Stimulated activated naive CD8-positive, alpha-beta T cell treated with anti-CD3 and anti-CD28 coated beads, Interleukin-15, Interleukin-2, amounts not matched to agents 100 ng/mL and 50 ng/mL, for 24 hours (primary cell): Measurements from ENCODE around the gene ADAMTS8.
A peak's percentile ranks its signal among the peaks of the same experiment; 100 is the strongest.

Source experiments
- H3K27ac Mint-ChIP-seq: one replicate; pipeline ENCODE4 v1.8.0; 2021; ENCODE audit warnings: mild to moderate bottlenecking, mixed read lengths
- H3K27me3 Mint-ChIP-seq: one replicate; pipeline ENCODE4 v1.8.0; 2021; ENCODE audit warnings: mixed read lengths
- H3K36me3 Mint-ChIP-seq: one replicate; pipeline ENCODE4 v1.8.0; 2021; ENCODE audit warnings: low read depth, mixed read lengths
- H3K4me1 Mint-ChIP-seq: one replicate; pipeline ENCODE4 v1.8.0; 2021; ENCODE audit warnings: low read depth, mixed read lengths
- H3K4me3 Mint-ChIP-seq: one replicate; pipeline ENCODE4 v1.8.0; 2021; ENCODE audit warnings: mild to moderate bottlenecking, mixed read lengths
- H3K9me3 Mint-ChIP-seq: one replicate; pipeline ENCODE4 v1.8.0; 2021; ENCODE audit warnings: mixed read lengths

Gene ADAMTS8

GRCh38 chr11:130437848-130438247 is 9.4 kb upstream of the ADAMTS8 start:
- Mint-ChIP-seq H3K27me3 (peaks cover 5% of the 10 kb centered on the region), H3K36me3 (no peaks in the 10 kb centered on the region), H3K4me3 (no peak overlapping the region), H3K4me1 (peaks cover 11% of the 10 kb centered on the region), H3K27ac (no peak overlapping the region), H3K9me3 (no peaks in the 10 kb centered on the region)

- H3K27me3 Mint-ChIP-seq: peaks cover 9% of the 10 kb centered on the region
- peaks cover 11% of the 10 kb centered on the region for H3K4me1 Mint-ChIP-seq
- H3K9me3 Mint-ChIP-seq: no peaks in the 10 kb centered on the region
- no peak overlapping the region for H3K4me3 Mint-ChIP-seq
- no peak overlapping the region for H3K27ac Mint-ChIP-seq
- H3K36me3 Mint-ChIP-seq: no peaks in the 10 kb centered on the region
These were observed 7.8 kb upstream of the ADAMTS8 start for GRCh38 chr11:130436171-130436570.

GRCh38 chr11:130435671-130436070 is 7.3 kb upstream of the ADAMTS8 start:
- H3K4me1 Mint-ChIP-seq: peaks cover 11% of the 10 kb centered on the region
- peaks cover 14% of the 10 kb centered on the region for H3K27me3 Mint-ChIP-seq
- H3K4me3 Mint-ChIP-seq: no peak overlapping the region
- no peaks in the 10 kb centered on the region for H3K9me3 Mint-ChIP-seq
- no peak overlapping the region for H3K27ac Mint-ChIP-seq
- H3K36me3 Mint-ChIP-seq: no peaks in the 10 kb centered on the region

- Mint-ChIP-seq H3K9me3 (no peaks in the 10 kb centered on the region), H3K4me3 (no peak overlapping the region), H3K27me3 (peaks cover 24% of the 10 kb centered on the region), H3K4me1 (peaks cover 10% of the 10 kb centered on the region), H3K36me3 (no peaks in the 10 kb centered on the region), H3K27ac (no peak overlapping the region)
These were observed 6.3 kb upstream of the ADAMTS8 start for GRCh38 chr11:130434521-130435223.

GRCh38 chr11:130433357-130433756 is 4.9 kb upstream of the ADAMTS8 start:
- no peak overlapping the region for H3K4me3 Mint-ChIP-seq

GRCh38 chr11:130431801-130432200 is 3.4 kb upstream of the ADAMTS8 start:
- Mint-ChIP-seq H3K4me3 (no peak overlapping the region), H3K9me3 (no peaks in the 10 kb centered on the region), H3K27ac (no peak overlapping the region), H3K36me3 (no peaks in the 10 kb centered on the region), H3K4me1 (peaks cover 12% of the 10 kb centered on the region), H3K27me3 (peaks cover 41% of the 10 kb centered on the region)

More at GRCh38 chr11:130433357-130433756, 4.9 kb upstream of the ADAMTS8 start:
- peaks cover 8% of the 10 kb centered on the region for H3K4me1 Mint-ChIP-seq
- peaks cover 37% of the 10 kb centered on the region for H3K27me3 Mint-ChIP-seq
- no peaks in the 10 kb centered on the region for H3K9me3 Mint-ChIP-seq
- H3K27ac Mint-ChIP-seq: no peak overlapping the region
- no peaks in the 10 kb centered on the region for H3K36me3 Mint-ChIP-seq

- Mint-ChIP-seq H3K9me3 (no peaks in the 10 kb centered on the region), H3K27me3 (peaks cover 45% of the 10 kb centered on the region), H3K36me3 (no peaks in the 10 kb centered on the region), H3K4me3 (no peak overlapping the region), H3K4me1 (peaks cover 12% of the 10 kb centered on the region), H3K27ac (no peak overlapping the region)
These were observed 2.9 kb upstream of the ADAMTS8 start for GRCh38 chr11:130431331-130431773.

- Mint-ChIP-seq H3K4me1 (peaks cover 12% of the 10 kb centered on the region), H3K9me3 (no peaks in the 10 kb centered on the region), H3K27ac (no peak overlapping the region), H3K36me3 (no peaks in the 10 kb centered on the region), H3K4me3 (no peak overlapping the region), H3K27me3 (peaks cover 52% of the 10 kb centered on the region)
These were observed 1.6 kb upstream of the ADAMTS8 start for GRCh38 chr11:130429983-130430382.

- no peaks in the 10 kb centered on the region for H3K9me3 Mint-ChIP-seq
- H3K4me3 Mint-ChIP-seq: peak overlapping the region; percentile 64
- peaks cover 60% of the 10 kb centered on the region for H3K27me3 Mint-ChIP-seq
- H3K4me1 Mint-ChIP-seq: peaks cover 12% of the 10 kb centered on the region
- H3K36me3 Mint-ChIP-seq: no peaks in the 10 kb centered on the region
- no peak overlapping the region for H3K27ac Mint-ChIP-seq
These were observed 792 bp upstream of the ADAMTS8 start for GRCh38 chr11:130429120-130429681.

GRCh38 chr11:130427581-130428315 is 661 bp downstream of the ADAMTS8 start:
- H3K4me3 Mint-ChIP-seq: no peak overlapping the region

GRCh38 chr11:130426837-130427341 is 1.5 kb downstream of the ADAMTS8 start:
- Mint-ChIP-seq H3K9me3 (no peaks in the 10 kb centered on the region), H3K27ac (no peak overlapping the region), H3K27me3 (peaks cover 60% of the 10 kb centered on the region), H3K4me1 (peaks cover 12% of the 10 kb centered on the region), H3K4me3 (no peak overlapping the region), H3K36me3 (no peaks in the 10 kb centered on the region)

More at GRCh38 chr11:130427581-130428315, 661 bp downstream of the ADAMTS8 start:
- H3K27me3 Mint-ChIP-seq: peaks cover 61% of the 10 kb centered on the region
- H3K36me3 Mint-ChIP-seq: no peaks in the 10 kb centered on the region
- no peaks in the 10 kb centered on the region for H3K9me3 Mint-ChIP-seq
- H3K27ac Mint-ChIP-seq: no peak overlapping the region
- H3K4me1 Mint-ChIP-seq: peaks cover 12% of the 10 kb centered on the region

GRCh38 chr11:130426223-130426836 is 2.1 kb downstream of the ADAMTS8 start:
- H3K27me3 Mint-ChIP-seq: peaks cover 64% of the 10 kb centered on the region
- no peaks in the 10 kb centered on the region for H3K36me3 Mint-ChIP-seq
- no peak overlapping the region for H3K4me3 Mint-ChIP-seq
- no peak overlapping the region for H3K27ac Mint-ChIP-seq
- H3K9me3 Mint-ChIP-seq: no peaks in the 10 kb centered on the region
- H3K4me1 Mint-ChIP-seq: peaks cover 12% of the 10 kb centered on the region

- H3K27me3 Mint-ChIP-seq: peaks cover 56% of the 10 kb centered on the region
- no peak overlapping the region for H3K27ac Mint-ChIP-seq
- peaks cover 12% of the 10 kb centered on the region for H3K4me1 Mint-ChIP-seq
- H3K36me3 Mint-ChIP-seq: no peaks in the 10 kb centered on the region
- H3K4me3 Mint-ChIP-seq: no peak overlapping the region
- H3K9me3 Mint-ChIP-seq: no peaks in the 10 kb centered on the region
These were observed 3.3 kb downstream of the ADAMTS8 start for GRCh38 chr11:130425156-130425555.

- Mint-ChIP-seq H3K27me3 (peaks cover 52% of the 10 kb centered on the region), H3K4me3 (no peak overlapping the region), H3K4me1 (peaks cover 12% of the 10 kb centered on the region)
These were observed 3.7 kb downstream of the ADAMTS8 start for GRCh38 chr11:130424613-130425140.

More at GRCh38 chr11:130424613-130425140, 3.7 kb downstream of the ADAMTS8 start:
- H3K36me3 Mint-ChIP-seq: no peaks in the 10 kb centered on the region
- no peak overlapping the region for H3K27ac Mint-ChIP-seq
- no peaks in the 10 kb centered on the region for H3K9me3 Mint-ChIP-seq
